D341Med (cell line): ENCODE results near the gene TBCD.

Source experiments
- DNase-seq: peaks from one replicate; pipeline ENCODE4 v3.0.0; 2012; ENCODE audit warnings: low spot score

TBCD gene

DNA sequence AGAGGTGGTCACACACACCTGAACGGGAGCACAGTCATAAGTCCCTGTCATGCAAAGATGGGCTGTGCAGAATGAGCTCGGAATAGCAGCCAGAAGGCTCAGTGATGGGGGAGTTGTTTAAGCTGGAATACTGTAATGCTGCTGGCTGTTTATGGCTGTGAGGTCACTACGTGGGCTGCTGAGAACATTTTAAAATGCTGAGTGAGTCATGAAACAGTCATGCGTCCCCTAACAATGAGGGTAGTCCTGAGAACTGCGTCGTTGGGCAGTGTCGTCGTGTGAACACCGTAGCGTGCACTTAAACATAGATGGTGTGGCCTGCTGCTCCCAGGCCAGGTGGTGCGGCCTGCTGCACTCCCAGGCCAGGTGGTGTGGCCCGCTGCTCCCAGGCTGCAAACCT lies 39.7 kb downstream of the TBCD start:
- DNase-seq, result no peak

DNA sequence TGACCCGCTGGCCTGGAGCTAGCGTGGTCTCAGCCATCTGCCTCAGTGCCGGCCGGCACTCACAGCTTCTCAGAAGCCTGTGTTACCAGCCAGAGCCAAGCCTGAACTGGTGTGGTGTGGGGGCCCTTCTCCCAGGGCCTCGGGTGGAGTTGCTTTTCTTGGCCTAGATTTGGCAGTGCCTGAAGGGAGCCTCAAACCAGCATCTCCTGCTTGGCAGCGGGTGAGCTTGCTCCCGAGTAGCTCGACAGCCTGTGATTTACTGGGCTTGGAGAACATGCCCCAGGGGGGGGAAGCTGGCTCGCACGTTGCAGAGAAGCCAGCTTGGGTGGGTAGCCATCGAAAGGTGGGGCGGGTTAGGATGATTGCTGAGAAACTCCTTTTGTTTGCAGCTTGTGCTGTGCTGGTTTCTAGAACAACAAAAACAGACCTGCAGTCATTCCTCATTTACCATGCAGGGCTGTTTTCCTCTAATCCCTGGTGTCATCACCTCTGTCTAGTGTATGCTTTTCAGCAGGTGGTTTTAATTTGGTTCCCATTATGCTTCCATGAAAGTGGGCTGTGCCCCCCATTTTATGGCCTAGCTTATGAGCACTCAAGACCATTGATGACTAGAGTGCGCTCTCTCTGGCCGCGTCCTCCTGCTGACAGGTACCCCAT lies 42.2 kb downstream of the TBCD start:
- DNase-seq, result no peak

- no peak for DNase-seq
Measured at GRCh38 chr17:82794781-82795482, 43.1 kb downstream of the TBCD start.

DNA sequence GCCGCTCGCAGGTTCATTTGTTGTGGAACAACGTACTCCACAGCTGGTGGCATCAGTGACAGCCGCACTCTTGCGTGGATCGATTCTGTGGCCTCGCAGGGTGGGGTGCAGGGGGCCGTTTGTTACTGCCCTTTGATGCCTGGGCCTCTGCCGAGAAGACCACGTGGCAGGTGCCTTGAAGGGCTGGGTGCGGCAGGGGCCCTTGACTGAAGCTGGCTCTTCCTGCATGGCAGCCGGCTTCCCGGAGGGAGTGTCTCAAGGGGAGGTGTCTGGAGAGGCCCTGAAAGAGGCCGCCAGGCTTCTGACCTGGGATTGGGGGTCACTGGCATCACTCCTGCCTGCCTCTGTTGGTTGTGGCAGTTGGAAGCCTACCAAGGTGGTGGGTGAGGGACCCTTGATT lies 43.8 kb downstream of the TBCD start:
- DNase-seq, result no peak

GRCh38 chr17:82797061-82797460 lies 45.2 kb downstream of the TBCD start:
- no peak for DNase-seq

GRCh38 chr17:82798752-82799151 lies 46.9 kb downstream of the TBCD start:
- no peak for DNase-seq

DNA sequence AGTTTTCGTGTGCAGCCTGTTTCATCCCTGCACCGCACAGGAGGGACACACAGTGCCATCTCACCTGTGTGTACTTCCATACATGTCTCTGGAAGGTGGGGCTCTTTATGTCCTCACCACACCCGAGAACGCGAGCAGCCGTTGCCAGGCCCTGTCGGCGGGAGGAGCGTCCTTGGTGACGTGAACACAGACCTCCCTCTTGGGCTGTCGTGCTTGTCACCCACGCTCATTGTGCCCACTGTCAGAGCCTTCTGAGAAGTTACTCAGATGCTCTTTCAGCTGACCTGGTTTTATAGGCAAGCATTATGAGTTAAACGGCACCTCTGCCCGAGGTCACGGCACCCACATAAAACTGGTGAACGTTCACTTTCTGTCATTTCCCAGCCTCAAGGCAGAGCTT lies 47.7 kb downstream of the TBCD start:
- no peak for DNase-seq

GRCh38 chr17:82800885-82801284 lies 49.0 kb downstream of the TBCD start:
- DNase-seq, result no peak

DNA sequence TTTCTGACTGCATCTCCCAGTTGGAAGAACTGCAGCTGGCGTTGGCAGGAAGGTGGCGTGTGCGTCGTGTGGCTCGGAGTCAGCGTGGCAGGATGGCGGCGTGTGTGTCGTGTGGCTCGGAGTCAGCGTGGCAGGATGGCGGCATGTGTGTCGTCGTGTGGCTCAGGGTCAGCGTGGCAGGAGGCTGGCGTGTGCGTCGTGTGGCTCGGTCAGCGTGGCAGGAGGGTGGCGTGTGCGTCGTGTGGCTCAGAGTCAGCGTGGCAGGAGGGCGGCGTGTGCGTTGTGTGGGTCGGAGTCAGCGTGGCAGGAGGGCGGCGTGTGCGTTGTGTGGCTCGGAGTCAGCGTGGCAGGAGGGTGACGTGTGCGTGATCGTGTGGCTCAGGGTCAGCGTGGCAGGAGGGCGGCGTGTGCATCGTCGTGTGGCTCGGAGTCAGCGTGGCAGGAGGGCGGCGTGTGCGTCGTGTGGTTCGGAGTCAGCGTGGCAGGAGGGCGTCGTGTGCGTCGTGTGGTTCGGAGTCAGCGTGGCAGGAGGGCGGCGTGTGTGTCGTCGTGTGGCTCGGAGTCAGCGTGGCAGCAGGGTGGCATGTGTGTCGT lies 49.6 kb downstream of the TBCD start:
- DNase-seq, result no peak

DNA sequence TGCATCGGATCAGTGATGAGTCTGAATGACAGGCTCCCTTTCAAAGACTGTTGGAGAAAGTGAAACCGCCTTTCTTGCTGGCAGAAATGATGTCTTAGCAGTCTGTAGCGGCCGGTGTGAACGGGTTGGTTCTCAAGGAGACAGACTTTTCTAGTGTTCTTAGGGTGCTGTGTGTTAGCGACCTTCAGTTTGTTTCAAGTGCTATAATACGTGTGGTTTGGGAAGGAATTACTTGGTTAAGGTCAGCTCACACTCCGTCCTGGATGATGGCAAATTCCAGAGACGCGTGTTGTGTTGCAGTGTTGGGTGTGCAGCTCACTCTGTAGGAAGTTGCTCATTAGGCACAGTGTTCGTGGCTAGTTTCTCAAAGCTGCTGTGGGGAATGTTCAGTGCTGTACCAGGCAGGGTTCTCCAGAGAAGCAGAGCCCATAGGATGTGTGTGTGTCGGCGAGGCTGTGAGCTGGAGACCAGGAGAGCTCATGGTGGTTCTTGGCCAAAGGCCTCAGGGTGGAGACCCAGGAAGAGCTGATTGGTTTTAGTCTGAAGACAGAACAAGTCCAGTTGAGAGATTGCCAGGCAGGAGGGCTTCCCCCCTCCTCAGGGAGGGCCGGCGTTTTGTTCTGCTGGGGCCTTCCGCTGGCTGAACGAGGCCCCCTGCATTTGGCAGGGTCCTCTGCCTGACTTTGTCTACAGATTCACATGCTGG lies 50.4 kb downstream of the TBCD start:
- DNase-seq, result no peak

- no peak for DNase-seq
Measured at GRCh38 chr17:82803185-82803584, 51.3 kb downstream of the TBCD start.

DNA sequence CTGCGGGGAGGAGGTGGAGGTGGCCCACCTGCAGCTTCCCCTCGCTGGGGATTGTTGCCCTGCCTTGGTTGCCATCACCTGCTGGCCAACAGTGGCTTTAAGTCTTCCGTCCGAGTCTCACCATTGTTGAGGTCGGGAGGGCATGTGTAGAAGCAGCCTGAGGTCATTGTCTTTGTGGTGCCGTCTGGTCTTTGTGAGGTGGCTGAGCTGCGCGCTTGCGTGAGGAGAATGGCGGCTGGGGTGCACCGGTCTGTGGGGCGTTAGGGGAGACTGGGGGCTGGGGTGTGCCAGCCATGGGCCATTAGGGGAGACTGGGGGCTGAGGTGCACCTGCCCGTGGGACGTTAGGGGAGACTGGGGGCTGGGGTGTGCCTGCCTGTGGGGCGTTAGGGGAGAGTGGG lies 51.7 kb downstream of the TBCD start:
- no peak for DNase-seq

GRCh38 chr17:82804442-82805191 lies 52.8 kb downstream of the TBCD start:
- DNase-seq, result no peak

DNA sequence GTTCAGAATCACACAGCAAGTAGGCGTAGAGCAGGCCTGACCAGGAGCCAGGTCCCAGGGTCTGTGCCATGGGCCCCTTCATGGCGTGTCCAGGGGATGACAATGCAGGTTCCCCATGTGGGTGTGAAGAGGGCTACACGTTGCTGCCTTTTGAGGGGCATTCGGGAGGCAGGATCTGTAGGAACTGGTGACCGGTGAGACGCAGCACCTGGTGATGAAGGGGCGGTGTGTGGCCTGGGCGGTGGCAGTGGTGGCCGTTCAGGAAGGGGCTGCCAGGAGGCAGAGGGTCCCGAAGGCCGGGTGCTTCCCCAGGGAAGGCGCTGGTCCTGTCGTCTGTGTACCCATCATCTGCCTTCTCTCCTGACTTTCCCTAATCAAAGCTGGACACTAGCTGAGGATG lies 53.4 kb downstream of the TBCD start:
- no peak for DNase-seq

GRCh38 chr17:82805823-82806222 lies 54.0 kb downstream of the TBCD start:
- DNase-seq, result no peak

GRCh38 chr17:82806645-82807044 lies 54.8 kb downstream of the TBCD start:
- no peak for DNase-seq

- no peak for DNase-seq
Measured at GRCh38 chr17:82807101-82807500, 55.2 kb downstream of the TBCD start.

DNA sequence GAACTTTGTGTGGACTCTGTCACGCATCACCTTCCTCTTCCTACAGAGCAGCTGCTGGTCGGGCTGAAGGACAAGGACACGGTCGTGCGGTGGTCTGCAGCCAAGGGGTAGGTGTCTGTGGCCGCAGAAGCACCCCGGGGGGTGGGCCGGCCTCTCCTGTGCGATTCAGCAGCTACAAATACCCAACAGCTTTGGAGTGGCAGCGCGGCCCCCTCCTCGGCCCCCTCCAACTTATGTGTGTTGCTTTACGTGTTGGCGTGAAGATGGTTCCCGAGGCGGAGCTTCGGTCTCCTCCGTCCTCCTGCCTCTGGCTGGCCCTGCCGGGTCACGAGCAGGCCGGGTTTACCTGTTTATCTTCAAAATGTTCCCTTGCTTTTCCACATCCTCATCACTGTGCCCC lies 55.7 kb downstream of the TBCD start:
- DNase-seq, result no peak

DNA sequence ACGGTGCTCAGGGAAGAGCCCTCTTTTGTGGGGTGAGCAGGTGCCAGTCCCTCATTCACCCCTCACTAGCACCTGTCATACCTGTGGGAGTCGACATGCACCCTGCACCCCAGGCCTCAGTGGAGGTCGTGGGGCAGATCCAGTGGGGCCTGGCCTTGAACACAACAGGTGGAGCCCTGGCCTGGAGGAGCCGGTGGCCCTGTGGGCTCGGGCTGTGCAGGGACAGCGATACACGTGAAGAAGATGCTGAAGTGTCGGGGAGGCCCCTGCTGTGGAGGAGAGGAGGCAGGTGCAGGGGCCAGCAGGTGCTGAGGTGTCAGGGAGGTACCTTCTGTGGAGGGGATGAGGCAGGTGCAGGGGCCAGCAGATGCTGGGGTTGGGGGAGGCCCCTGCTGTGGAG lies 56.1 kb downstream of the TBCD start:
- DNase-seq, result no peak

DNA sequence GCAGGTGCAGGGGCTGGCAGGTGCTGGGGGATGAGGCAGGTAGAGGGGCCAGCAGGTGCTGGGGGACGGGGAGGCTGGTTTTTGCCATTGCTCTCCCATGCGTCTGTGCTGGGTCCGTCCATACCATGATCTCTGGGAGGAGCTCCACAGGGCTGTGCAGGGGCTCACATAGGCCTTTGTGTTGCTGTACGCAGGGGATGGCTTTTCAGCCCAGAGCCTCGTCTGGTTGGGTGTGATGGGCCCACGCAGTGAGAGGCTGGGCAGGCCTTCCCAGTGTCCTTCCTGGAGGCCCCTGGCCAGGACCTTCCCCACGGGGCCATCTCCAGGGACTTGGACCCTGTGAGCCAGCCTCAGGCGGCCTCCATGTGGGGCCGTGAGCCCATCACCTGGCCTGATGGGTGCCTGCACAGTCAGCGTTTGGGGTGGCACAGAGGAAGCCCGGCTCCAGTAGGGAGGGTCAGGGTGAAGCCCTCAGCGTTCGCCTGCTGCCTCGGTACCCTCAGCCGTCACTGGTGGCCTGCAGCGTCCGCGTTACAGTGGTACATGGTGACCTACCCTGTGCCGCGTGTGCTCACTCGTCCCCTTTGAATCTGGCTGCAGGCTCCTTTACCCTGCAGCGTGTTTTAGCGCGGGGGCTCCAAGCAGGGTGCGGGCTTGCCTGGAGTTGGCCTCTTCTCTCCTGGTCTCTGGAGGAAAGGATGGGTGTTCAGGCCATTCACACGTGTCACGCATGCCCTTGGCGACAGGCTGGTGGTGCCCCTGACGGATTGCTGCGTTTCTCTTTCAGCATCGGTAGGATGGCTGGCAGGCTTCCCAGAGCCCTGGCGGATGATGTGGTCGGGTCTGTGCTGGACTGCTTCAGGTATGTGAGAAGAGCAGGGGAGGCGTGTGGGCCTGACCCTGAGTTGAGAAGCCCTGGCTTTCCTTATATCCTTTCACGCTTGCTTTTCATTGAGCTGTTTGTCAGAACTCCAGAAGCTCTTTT lies 57.3 kb downstream of the TBCD start:
- DNase-seq, result no peak
